Jurkat, Clone E6-1 (cell line): ENCODE results near the gene CAMSAP1.
"Not testable (repeated sequence)": the region's sequence is repeated elsewhere in the genome, so short reads cannot be mapped to it uniquely, and the experiment has no call there.

Experiments used
- DNase-seq: peaks from one replicate; pipeline ENCODE4 v3.0.0-alpha.2; 2011; ENCODE audit warnings: low read depth, low spot score
- H3K4me3 ChIP-seq: 2 replicates; pipeline ENCODE4 v1.5.1; 2011; ENCODE audit warnings: mild to moderate bottlenecking, low read length, control low read depth, moderate library complexity

Gene CAMSAP1

GRCh38 chr9:135905380-135906258, 1.7 kb downstream of the CAMSAP1 start:
- peak overlapping the region; percentile 44 for H3K4me3 ChIP-seq
- DNase-seq, result no peak

GRCh38 chr9:135903786-135904520, 3.4 kb downstream of the CAMSAP1 start:
- H3K4me3 ChIP-seq, result no peak overlapping the region
- no peak for DNase-seq

GRCh38 chr9:135903358-135903656, 4.0 kb downstream of the CAMSAP1 start:
- H3K4me3 ChIP-seq, result no peak overlapping the region
- no peak for DNase-seq

DNA sequence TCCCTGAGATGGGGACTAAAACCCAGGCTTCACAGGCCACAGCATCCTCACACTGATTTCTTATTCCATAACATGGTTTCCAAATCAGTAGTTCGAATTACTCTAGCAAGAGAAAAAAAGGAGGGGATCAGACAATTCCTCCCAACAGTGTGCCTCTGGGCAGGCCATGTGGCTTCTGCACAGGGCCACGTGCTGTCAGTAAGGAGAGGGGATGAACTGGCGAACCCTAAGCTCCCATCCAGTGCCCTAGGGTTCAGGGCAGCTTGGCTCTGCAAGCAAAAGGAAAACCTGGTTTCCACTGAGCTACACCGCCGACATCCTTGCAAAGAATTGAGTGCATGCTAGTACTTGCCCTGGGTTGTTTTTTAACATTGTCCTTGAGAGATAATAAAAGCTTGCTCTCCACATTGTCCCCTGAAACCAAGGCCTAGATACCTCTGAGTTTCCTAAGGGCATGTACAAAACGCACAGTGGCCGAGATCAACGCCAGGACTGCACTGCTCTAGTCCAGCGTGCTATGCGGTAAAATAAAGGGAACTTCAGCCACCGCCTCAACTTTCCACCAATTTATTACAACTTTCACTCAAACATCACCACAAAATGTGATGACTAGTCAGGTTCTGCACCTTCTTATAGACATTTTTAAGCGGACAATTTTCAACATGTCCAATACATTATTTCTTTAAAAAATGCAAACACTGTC, 4.5 kb downstream of the CAMSAP1 start:
- no peak overlapping the region for H3K4me3 ChIP-seq
- DNase-seq, result no peak

DNA sequence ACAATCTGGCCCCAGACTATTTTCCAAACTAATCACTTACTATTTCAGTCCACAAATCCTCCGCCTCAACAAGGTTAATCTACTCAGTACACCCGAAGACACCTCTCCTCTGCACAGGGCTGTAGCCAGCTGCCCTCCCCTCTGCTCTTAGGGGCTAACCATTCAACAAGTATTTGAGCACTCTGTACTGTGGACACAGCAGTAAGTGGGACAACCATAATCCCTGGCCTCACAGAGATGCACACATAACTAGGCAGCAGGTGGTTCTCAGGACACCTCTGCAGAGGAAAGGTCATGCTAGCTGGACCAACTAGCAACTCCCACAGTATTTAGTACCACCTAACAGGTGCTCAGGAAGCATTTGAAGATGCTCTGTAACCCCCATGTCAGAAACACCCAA, 5.5 kb downstream of the CAMSAP1 start:
- DNase-seq, result no peak
- H3K4me3 ChIP-seq, result no peak overlapping the region

- no peak for DNase-seq
- no peak overlapping the region for H3K4me3 ChIP-seq
Measured at GRCh38 chr9:135901031-135901758, 6.2 kb downstream of the CAMSAP1 start.

DNA sequence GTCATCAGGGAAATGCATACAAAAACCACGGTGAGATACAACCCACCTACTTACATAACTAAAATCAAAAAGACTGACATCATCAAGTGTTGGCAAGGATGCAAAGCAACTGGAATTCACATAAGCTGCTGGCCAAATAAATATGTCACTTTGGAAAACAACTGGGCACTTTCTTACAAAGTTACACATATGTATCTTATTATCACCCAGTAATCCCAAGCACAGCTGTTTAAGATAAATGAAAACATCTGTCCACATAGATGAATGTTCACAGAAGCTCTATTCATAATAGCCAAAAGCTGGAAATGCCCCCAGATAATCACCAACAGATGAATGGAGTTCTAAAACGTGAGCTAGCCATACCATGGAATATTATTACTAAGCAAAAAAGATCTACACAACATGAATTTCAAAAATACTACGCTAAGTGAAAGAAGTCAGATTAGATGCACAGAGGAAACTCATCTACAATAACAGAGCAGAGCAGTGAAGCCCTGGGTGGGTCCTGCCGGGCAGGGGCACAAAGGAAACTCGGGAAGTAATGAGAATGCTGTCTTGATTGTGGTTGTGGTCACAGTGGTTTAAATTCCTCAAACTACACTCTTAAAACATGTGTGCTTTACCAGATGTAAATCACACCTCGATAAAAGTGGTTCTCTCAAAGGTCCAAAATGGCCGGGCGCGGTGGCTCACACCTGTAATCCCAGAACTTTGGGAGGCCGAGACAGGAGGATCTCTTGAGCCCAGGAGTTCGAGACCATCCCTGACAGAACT, 8.5 kb downstream of the CAMSAP1 start:
- no peak overlapping the region for H3K4me3 ChIP-seq
- peak; percentile 57 for DNase-seq

GRCh38 chr9:135896626-135897025, 10.7 kb downstream of the CAMSAP1 start:
- no peak for DNase-seq
- H3K4me3 ChIP-seq, result no peak overlapping the region

DNA sequence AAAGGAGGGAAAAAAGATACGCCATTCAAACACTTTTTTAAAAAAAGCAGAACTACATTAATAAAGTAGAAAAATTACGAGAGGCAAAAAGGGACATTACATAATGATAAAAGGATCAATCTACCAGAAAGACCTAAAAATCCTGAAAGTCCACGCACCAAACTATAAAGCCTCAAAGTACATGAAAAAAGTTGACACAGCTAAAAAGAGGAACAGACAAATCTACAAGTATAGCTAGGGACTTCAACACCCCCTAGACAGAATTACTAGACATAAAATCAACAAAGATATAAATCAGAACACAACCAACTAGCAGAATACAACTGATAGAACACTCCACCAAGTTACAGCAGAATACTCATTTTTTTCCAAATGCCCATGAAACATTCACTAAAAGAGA, 11.1 kb downstream of the CAMSAP1 start:
- DNase-seq, result no peak
- H3K4me3 ChIP-seq, result no peak overlapping the region

DNA sequence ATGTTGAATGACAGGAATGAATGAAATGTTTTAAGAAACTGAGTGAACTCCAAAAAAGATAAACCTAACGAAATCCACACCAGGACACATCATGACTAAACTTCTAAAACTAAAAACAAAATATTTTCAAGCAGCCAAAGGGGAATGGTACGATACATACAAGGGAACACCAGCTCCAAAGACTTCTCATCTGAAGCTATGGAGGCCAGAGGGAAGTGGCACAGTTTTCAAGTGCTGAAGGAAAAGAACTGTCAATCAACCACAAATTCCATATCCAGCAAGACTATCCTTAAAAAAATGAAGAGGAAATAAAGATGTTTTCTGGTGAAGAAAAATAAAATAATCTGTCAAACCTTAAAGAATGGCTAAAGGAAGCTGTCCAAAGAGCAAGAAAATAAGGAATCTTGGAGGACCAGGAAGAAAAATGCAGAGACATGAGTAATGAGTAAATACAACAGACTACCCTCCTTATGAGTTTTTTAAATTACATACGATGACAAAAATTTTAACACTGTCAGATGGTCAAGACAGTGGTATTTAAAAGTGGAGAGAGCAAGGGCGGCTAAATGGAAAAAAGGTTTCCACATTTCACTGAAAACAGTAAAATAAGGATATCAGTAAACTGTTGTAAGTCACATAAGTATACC, 12.0 kb downstream of the CAMSAP1 start:
- no peak overlapping the region for H3K4me3 ChIP-seq
- DNase-seq, result no peak

- no peak for DNase-seq
- H3K4me3 ChIP-seq, result no peak overlapping the region
Measured at GRCh38 chr9:135893104-135893503, 14.2 kb downstream of the CAMSAP1 start.

DNA sequence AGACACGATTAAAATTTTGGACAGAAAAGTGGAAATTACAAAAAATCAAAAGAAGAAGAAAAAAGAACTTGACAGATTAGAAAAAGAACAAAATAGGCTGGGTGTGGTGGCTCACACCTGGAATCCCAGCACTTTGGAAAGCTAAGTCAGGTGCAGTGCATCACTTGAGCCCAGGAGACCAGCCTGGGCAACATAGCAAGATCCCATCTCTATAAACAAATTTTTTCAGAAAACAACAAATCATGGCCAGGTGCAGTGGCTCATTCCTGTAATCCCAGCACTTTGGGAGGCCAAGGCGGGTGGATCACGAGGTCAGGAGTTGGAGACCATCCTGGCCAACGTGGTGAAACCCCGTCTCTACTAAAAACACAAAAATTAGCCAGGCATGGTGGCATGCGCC, 15.0 kb downstream of the CAMSAP1 start:
- not testable (repeated sequence) for H3K4me3 ChIP-seq, DNase-seq

DNA sequence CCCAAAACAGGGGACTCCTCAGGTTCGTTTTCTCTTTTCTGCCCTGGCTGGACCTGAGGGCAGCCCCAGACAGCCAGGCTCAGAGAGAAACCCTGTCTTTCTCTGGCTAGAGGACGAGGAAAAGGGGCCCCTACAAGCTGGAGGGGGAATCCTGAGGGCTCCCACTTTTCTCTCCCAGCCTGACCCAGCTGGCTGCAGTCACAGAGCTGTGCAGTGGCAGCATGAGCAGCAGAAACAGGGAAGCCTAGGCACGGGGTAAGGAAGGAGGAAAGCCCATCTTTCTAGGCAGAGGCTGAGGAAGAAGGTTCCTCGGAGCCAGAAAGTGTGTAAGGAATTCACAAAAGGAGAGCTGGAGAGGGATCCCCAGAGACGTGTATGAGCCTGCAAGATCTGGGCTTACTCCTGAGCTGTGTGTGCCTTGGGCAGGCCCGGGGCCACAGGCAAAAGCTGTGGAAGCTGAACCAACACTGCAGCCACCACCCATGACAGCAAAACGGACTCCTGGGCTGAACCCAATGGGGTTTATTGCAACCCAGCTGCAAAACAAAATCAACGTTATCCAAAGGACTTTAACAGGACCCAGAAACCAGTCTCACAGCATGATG, 16.2 kb downstream of the CAMSAP1 start:
- no peak for DNase-seq
- no peak overlapping the region for H3K4me3 ChIP-seq

- no peak for DNase-seq
- no peak overlapping the region for H3K4me3 ChIP-seq
Measured at GRCh38 chr9:135890190-135891026, 16.9 kb downstream of the CAMSAP1 start.

- no peak for DNase-seq
- no peak overlapping the region for H3K4me3 ChIP-seq
Measured at GRCh38 chr9:135889564-135890189, 17.7 kb downstream of the CAMSAP1 start.

GRCh38 chr9:135888766-135889394, 18.5 kb downstream of the CAMSAP1 start:
- H3K4me3 ChIP-seq, result no peak overlapping the region
- no peak for DNase-seq
